K562 (cell line): ENCODE measurements around the gene HOXA1. TPM values are rescaled to one million over a fixed set of nuclear protein-coding genes. Genes with fewer than 3 reads are reported as not detected.

Experiments used
- BDP1 ChIP-seq: IDR thresholded peaks from 3 replicates; pipeline ENCODE4 v1.6.1; 2011; ENCODE audit not compliant: insufficient read length, insufficient read depth
- CEBPG ChIP-seq, 3 experiments: fragments of 200-800 bp in 1 of 3; sonication (Bioruptor generic) in 1 of 3; sonication (generic) in 1 of 3; formaldehyde crosslinking in 1 of 3; IDR thresholded peaks in 2 of 3; conservative IDR thresholded peaks in 1 of 3; 2 replicates each; pipeline versions ENCODE4 v1.6.1 to v1.8.0; 2016 to 2022; ENCODE audit warnings: missing compliant biosample characterization in 2 of 3, missing genetic modification characterization in 2 of 3, mild to moderate bottlenecking in 1 of 3, missing genetic modification reagents in 1 of 3
- FOXM1 ChIP-seq, 2 experiments: fragments of 450-650 bp in 1 of 2; sonication (generic) in 1 of 2; formaldehyde crosslinking in 1 of 2; IDR thresholded peaks; 2 replicates each; pipeline versions ENCODE4 v1.6.1 to v1.9.0; 2017 to 2022; ENCODE audit warnings: low read depth in 2 of 2, mild to moderate bottlenecking in 2 of 2, missing genetic modification reagents in 1 of 2, moderate library complexity in 1 of 2
- HLTF ChIP-seq: fragments of 450-650 bp; IDR thresholded peaks from 2 replicates; pipeline ENCODE4 v1.6.1; 2016
- KLF13 ChIP-seq: fragments of 450-650 bp; IDR thresholded peaks from 2 replicates; pipeline ENCODE4 v1.6.1; 2016; ENCODE audit warnings: missing genetic modification characterization, low read depth, mild to moderate bottlenecking, missing compliant biosample characterization, moderate library complexity, borderline replicate concordance
- MED1 ChIP-seq: sonication (generic); formaldehyde crosslinking; IDR thresholded peaks from 2 replicates; pipeline ENCODE4 v1.8.1; 2023; ENCODE audit warnings: missing genetic modification reagents, borderline replicate concordance
- NCOA1 ChIP-seq: fragments of 450-650 bp; IDR thresholded peaks from 2 replicates; pipeline ENCODE4 v1.6.1; 2016; ENCODE audit warnings: low read depth
- SMAD1 ChIP-seq: fragments of 150-350 bp; IDR thresholded peaks from 2 replicates; pipeline ENCODE4 v1.6.1; 2014; ENCODE audit warnings: low read length, low read depth; ENCODE audit not compliant: partially characterized antibody
- SMAD4 ChIP-seq: fragments of 250-450 bp; sonication (Bioruptor Pico); conservative IDR thresholded peaks from 2 replicates; pipeline ENCODE4 v1.8.0; 2021; ENCODE audit warnings: inconsistent platforms, mild to moderate bottlenecking, moderate library complexity
- SMARCA4 ChIP-seq: fragments of 450-650 bp; IDR thresholded peaks from 2 replicates; pipeline ENCODE4 v1.6.1; 2016
- SMARCE1 ChIP-seq: fragments of 450-650 bp; IDR thresholded peaks from 2 replicates; pipeline ENCODE4 v1.7.1; 2016; ENCODE audit warnings: mild to moderate bottlenecking
- TEAD4 ChIP-seq, 2 experiments: sonication (generic) in 1 of 2; formaldehyde crosslinking in 1 of 2; IDR thresholded peaks; 2 replicates each; pipeline versions ENCODE4 v1.6.1 to v1.8.0; 2012 to 2022; ENCODE audit warnings: borderline replicate concordance in 1 of 2, inconsistent platforms in 1 of 2, low read length in 1 of 2, mild to moderate bottlenecking in 1 of 2, missing genetic modification reagents in 1 of 2
- ZNF41 ChIP-seq: fragments of 250-450 bp; sonication (Bioruptor Pico); conservative IDR thresholded peaks from 2 replicates; pipeline ENCODE4 v1.4.0; 2020; ENCODE audit warnings: mild to moderate bottlenecking
- polyA plus RNA-seq, 8 experiments: library from polyadenylated mRNA; depleted of rRNA in 4 of 8; stranded (reverse) in 5 of 8; unstranded in 3 of 8; fragments of >200 nt; fragmentation: Nextera tagmentation in 2 of 8; fragmentation: Illumina TruSeq in 1 of 8; extraction: Ambion mirVana in 2 of 8; extraction: Trizol in 1 of 8; gene quantifications; 2 replicates each; pipeline versions ENCODE4 v1.2.1 to v1.2.3, GENCODE V29; 2011 to 2014; ENCODE audit warnings: inconsistent platforms in 1 of 8, missing spikeins in 1 of 8
- total RNA-seq, 7 experiments: library from RNA; depleted of rRNA in 6 of 7; stranded (reverse); fragments of >200 nt in 6 of 7; fragmentation: Illumina TruSeq in 2 of 7; extraction: Trizol in 2 of 7; gene quantifications; 2 replicates each; pipeline versions ENCODE4 v1.2.1 to v1.2.3, GENCODE V29; 2011 to 2021; ENCODE audit warnings: low replicate concordance in 1 of 7
- TF ChIP-seq, protein P1 (sequence below), 2 experiments: fragments of 450-650 bp; conservative IDR thresholded peaks; 2 replicates each; pipeline ENCODE4 v1.6.1; 2017; ENCODE audit warnings: mild to moderate bottlenecking in 2 of 2, moderate library complexity in 2 of 2
- TF ChIP-seq, protein P2 (sequence below): fragments of 450-650 bp; formaldehyde crosslinking; IDR thresholded peaks from 2 replicates; pipeline ENCODE4 v1.4.0; 2022; ENCODE audit warnings: mild to moderate bottlenecking, moderate library complexity
- TF ChIP-seq, protein P3 (sequence below): fragments of 450-650 bp; IDR thresholded peaks from 2 replicates; pipeline ENCODE4 v1.6.1; 2016; ENCODE audit warnings: borderline replicate concordance
- TF ChIP-seq, protein P4 (sequence below): sonication (generic); IDR thresholded peaks from 2 replicates; pipeline ENCODE4 v1.6.1; 2016
- TF ChIP-seq, protein P5 (sequence below): fragments of 450-650 bp; IDR thresholded peaks from 2 replicates; pipeline ENCODE4 v1.6.1; 2016

HOXA1 gene
- total and polyA plus RNA-seq, 9 of the 15 experiments (the other 6 are each of a cell fraction or from before 2014, with no cell fraction given): 0.03 to 0.63 (median 0.09) TPM; not detected in 4

DNA sequence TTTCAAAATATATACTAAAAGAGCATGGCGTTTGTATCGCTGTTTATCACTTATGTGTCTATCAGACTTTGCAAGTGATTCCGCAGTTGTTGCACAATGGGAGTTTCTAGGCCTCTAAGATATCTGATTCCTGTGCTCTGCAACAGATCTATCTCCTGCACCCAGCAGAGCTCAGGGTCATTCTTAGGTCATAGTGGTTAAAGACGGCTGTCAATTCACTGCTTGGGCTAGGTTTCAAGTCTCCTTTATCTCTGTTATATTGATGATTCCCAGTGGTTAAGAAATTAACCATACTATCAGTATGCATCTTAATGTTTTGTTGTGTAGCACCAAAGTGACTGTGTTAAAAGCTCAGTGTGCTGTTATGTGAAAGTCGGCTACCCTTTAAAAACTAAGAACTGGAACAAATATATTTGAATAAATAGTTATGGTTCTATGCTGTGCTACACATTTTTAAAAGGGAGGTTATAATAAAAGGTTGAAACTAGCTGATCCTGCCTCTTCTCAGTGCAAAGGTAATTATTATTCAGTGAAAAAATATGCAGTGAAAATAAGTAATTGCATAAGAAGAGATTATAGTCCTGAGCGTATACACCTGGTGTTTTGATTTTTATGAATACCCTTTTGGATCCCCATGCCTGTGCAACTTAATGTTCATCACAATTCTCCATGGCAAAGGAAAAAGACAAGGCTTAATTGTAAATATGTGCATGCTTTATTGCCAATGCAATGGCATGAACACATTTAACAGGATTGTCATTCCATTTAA is 24.0 kb downstream of the HOXA1 start (continued):
- TF ChIP-seq, protein P1, sequence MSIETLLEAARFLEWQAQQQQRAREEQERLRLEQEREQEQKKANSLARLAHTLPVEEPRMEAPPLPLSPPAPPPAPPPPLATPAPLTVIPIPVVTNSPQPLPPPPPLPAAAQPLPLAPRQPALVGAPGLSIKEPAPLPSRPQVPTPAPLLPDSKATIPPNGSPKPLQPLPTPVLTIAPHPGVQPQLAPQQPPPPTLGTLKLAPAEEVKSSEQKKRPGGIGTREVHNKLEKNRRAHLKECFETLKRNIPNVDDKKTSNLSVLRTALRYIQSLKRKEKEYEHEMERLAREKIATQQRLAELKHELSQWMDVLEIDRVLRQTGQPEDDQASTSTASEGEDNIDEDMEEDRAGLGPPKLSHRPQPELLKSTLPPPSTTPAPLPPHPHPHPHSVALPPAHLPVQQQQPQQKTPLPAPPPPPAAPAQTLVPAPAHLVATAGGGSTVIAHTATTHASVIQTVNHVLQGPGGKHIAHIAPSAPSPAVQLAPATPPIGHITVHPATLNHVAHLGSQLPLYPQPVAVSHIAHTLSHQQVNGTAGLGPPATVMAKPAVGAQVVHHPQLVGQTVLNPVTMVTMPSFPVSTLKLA (conservative IDR thresholded peaks at IDR 0.05): no peak
- TF ChIP-seq ZNF41 (CRISPR knock-in tag) (peak; percentile 73), BDP1 (no peak), SMAD1 (no peak), CEBPG (CRISPR knock-in tag; IDR thresholded peaks at IDR 0.05) (peak; percentile 57; the same call in 1 of the 2 replicates), CEBPG (tag; conservative IDR thresholded peaks at IDR 0.05 in 1 of 2, IDR thresholded peaks at IDR 0.05 in 1 of 2) (peak; percentile 94 to 98), SMARCE1 (peak; percentile 68; the same call in 1 of the 2 replicates), MED1 (CRISPR knock-in tag) (no peak), NCOA1 (no peak), TEAD4 (IDR thresholded peaks at IDR 0.05; ENCODE audit: low read length) (peak; percentile 92), TEAD4 (CRISPR knock-in tag; IDR thresholded peaks at IDR 0.05; ENCODE audit: borderline replicate concordance) (no peak), SMAD4 (peak; percentile 38; the same call in 1 of the 2 replicates), FOXM1 (IDR thresholded peaks at IDR 0.05; ENCODE audit: low read depth) (peak; percentile 60), FOXM1 (CRISPR knock-in tag; IDR thresholded peaks at IDR 0.05; ENCODE audit: low read depth) (no peak), HLTF (no peak), SMARCA4 (peak; percentile 70; the same call in 1 of the 2 replicates), KLF13 (tag) (no peak)
- TF ChIP-seq, protein P2, sequence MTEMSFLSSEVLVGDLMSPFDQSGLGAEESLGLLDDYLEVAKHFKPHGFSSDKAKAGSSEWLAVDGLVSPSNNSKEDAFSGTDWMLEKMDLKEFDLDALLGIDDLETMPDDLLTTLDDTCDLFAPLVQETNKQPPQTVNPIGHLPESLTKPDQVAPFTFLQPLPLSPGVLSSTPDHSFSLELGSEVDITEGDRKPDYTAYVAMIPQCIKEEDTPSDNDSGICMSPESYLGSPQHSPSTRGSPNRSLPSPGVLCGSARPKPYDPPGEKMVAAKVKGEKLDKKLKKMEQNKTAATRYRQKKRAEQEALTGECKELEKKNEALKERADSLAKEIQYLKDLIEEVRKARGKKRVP: 0 out of 2 replicates have a peak, but pooled peaks have one; percentile 43
- TF ChIP-seq, protein P3, sequence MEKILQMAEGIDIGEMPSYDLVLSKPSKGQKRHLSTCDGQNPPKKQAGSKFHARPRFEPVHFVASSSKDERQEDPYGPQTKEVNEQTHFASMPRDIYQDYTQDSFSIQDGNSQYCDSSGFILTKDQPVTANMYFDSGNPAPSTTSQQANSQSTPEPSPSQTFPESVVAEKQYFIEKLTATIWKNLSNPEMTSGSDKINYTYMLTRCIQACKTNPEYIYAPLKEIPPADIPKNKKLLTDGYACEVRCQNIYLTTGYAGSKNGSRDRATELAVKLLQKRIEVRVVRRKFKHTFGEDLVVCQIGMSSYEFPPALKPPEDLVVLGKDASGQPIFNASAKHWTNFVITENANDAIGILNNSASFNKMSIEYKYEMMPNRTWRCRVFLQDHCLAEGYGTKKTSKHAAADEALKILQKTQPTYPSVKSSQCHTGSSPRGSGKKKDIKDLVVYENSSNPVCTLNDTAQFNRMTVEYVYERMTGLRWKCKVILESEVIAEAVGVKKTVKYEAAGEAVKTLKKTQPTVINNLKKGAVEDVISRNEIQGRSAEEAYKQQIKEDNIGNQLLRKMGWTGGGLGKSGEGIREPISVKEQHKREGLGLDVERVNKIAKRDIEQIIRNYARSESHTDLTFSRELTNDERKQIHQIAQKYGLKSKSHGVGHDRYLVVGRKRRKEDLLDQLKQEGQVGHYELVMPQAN: no peak
- TF ChIP-seq, protein P4, sequence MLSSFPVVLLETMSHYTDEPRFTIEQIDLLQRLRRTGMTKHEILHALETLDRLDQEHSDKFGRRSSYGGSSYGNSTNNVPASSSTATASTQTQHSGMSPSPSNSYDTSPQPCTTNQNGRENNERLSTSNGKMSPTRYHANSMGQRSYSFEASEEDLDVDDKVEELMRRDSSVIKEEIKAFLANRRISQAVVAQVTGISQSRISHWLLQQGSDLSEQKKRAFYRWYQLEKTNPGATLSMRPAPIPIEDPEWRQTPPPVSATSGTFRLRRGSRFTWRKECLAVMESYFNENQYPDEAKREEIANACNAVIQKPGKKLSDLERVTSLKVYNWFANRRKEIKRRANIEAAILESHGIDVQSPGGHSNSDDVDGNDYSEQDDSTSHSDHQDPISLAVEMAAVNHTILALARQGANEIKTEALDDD: peak; percentile 91
- TF ChIP-seq, protein P5, sequence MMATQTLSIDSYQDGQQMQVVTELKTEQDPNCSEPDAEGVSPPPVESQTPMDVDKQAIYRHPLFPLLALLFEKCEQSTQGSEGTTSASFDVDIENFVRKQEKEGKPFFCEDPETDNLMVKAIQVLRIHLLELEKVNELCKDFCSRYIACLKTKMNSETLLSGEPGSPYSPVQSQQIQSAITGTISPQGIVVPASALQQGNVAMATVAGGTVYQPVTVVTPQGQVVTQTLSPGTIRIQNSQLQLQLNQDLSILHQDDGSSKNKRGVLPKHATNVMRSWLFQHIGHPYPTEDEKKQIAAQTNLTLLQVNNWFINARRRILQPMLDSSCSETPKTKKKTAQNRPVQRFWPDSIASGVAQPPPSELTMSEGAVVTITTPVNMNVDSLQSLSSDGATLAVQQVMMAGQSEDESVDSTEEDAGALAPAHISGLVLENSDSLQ: peak; percentile 81
